HG02970 (cell line): ENCODE results near the gene BLNK.

ENCODE experiments used
- ATAC-seq: cut with Tn5 transposase; IDR thresholded peaks from one replicate; pipeline ENCODE4 v1.9.1; 2021; ENCODE audit warnings: mild to moderate bottlenecking, moderate library complexity, moderate number of reproducible peaks; ENCODE audit not compliant: unreplicated experiment, low FRiP score

Gene BLNK

GRCh38 chr10:96289218-96289910 lies 18.0 kb upstream of the BLNK start:
- ATAC-seq = no peak

GRCh38 chr10:96288151-96288621 lies 16.8 kb upstream of the BLNK start:
- ATAC-seq = peak; percentile 53

- peak; percentile 58 for ATAC-seq
Observed at GRCh38 chr10:96287392-96288105, 16.2 kb upstream of the BLNK start.

- no peak for ATAC-seq
Observed at GRCh38 chr10:96285331-96285752, 14.0 kb upstream of the BLNK start.

- ATAC-seq = no peak
Observed at GRCh38 chr10:96283756-96284155, 12.4 kb upstream of the BLNK start.

- ATAC-seq = no peak
Observed at GRCh38 chr10:96283351-96283750, 12.0 kb upstream of the BLNK start.

- no peak for ATAC-seq
Observed at GRCh38 chr10:96281444-96282029, 10.2 kb upstream of the BLNK start.

GRCh38 chr10:96280859-96281258 lies 9.5 kb upstream of the BLNK start:
- ATAC-seq = no peak

GRCh38 chr10:96279191-96279641 lies 7.8 kb upstream of the BLNK start:
- ATAC-seq = no peak

GRCh38 chr10:96276831-96277230 lies 5.5 kb upstream of the BLNK start:
- ATAC-seq = no peak

GRCh38 chr10:96276426-96276825 lies 5.1 kb upstream of the BLNK start:
- no peak for ATAC-seq

GRCh38 chr10:96275685-96276418 lies 4.5 kb upstream of the BLNK start:
- ATAC-seq = no peak

GRCh38 chr10:96272316-96273280 lies 1.2 kb upstream of the BLNK start:
- peak; percentile 3 for ATAC-seq

- ATAC-seq = no peak
Observed at GRCh38 chr10:96270571-96270970, 798 bp downstream of the BLNK start.

GRCh38 chr10:96269438-96270300 lies 1.7 kb downstream of the BLNK start:
- no peak for ATAC-seq

- ATAC-seq = no peak
Observed at GRCh38 chr10:96268341-96268909, 2.9 kb downstream of the BLNK start.

GRCh38 chr10:96267234-96267705 lies 4.1 kb downstream of the BLNK start:
- ATAC-seq = no peak

GRCh38 chr10:96266118-96266770 lies 5.1 kb downstream of the BLNK start:
- ATAC-seq = no peak
